HG03575 (cell line): ENCODE measurements around the gene MGMT.

Source experiments
- ATAC-seq: cut with Tn5 transposase; IDR thresholded peaks from one replicate; pipeline ENCODE4 v1.9.1; 2021; ENCODE audit not compliant: unreplicated experiment, insufficient number of reproducible peaks, low FRiP score; ENCODE audit errors: extremely low read depth

The MGMT gene

DNA sequence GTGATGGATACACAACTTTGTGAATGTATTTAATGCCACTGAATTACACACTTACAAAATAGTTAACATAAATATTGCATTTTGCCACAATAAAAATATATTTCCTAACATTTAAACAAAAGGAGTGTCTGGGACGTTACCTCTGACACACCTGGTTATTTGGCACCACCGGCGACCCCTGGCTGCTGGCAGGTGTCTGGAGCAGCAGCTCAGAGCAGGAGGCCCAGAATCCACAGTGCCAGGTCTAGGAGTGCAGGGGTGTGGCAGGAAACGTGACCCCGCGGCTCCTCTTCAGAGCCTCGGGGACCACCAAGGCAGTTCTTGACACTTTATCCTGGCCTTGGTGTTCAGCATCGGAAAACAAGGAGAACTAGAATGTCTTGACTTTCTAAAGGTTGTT is 46.3 kb downstream of the MGMT start:
- ATAC-seq, result no peak

DNA sequence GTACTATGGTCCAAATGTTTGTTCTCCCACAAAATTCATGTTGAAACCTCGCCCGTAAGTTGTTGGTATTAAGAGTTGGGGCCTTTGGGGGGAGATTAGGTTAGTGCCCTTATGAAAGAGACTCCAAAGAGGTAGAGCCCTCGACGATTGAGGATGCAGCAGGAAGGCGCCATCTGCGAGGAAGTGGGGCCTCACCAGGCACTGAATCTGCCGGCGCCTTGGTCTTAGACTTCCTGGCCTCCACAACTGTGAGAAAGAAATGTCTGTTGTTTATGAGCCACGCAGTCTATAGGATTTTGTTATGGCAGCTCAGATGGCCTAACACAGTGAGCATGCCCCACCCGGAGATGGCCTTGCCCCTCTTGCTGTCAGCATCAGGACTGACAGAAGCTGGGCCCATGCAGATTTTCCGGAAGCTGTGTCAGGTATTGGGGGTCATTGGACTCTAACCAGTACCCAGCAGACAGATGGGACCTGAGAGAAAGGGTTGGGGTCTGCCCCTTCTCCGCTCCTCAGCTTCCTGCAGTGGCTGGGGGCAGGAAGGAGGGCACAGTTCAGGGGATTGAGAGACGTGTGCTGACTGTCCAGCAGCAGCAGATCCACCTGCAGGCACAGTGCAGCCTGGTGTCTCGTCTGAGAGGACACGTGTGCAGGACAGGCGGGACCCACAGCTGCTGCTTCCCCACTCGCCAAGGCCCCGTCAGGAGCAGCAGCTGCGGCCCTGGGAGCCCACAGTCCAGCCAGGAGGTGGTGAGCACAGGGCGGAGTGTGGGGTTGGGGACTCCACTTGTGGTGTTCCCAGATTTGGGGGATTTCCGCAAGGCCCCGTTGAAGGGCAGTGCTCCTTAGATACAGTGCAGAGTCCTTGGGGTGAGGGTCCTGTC is 47.8 kb downstream of the MGMT start:
- no peak for ATAC-seq

GRCh38 chr10:129516846-129517679 is 50.0 kb downstream of the MGMT start:
- no peak for ATAC-seq

DNA sequence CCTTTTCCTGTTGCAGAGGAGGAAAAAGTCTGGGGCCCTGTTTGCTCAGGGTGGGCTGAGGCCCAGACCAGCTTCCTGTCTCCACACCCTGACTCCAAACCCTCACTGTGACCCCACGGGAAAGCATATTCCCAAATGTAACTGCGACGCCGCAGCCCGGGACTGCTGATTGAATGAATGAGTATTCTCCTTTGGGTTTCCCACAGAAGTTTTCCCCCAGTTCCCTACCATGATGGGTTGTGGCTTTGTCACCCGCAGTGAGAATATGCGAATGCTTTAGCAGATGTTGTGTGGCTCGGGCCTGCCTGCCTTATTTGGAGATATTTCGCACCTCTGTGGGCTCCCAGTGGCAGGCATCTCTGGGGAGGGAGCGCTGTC is 50.6 kb downstream of the MGMT start:
- ATAC-seq, result no peak

DNA sequence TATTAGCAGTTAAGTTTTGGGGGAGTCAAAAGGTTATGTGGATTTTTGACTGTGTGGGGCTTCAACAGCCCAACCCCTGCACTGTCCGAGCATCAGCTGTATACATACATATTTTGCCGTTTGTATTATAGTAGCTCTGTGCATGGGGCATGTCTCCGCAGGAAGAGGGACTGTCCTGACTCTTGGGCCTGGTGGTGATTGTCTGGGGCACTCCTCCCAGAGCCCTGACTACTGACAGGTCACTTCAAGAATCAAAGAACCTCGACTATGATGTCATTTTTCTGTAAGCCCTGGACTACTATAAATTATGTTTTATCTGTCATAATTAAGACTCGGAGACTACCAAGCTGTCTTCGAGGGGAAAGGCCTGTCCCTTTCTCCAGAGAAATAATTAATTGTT is 51.8 kb downstream of the MGMT start:
- ATAC-seq, result no peak

GRCh38 chr10:129520440-129521080 is 53.5 kb downstream of the MGMT start:
- no peak for ATAC-seq

- ATAC-seq, result no peak
Observed at GRCh38 chr10:129521161-129522025, 54.4 kb downstream of the MGMT start.

DNA sequence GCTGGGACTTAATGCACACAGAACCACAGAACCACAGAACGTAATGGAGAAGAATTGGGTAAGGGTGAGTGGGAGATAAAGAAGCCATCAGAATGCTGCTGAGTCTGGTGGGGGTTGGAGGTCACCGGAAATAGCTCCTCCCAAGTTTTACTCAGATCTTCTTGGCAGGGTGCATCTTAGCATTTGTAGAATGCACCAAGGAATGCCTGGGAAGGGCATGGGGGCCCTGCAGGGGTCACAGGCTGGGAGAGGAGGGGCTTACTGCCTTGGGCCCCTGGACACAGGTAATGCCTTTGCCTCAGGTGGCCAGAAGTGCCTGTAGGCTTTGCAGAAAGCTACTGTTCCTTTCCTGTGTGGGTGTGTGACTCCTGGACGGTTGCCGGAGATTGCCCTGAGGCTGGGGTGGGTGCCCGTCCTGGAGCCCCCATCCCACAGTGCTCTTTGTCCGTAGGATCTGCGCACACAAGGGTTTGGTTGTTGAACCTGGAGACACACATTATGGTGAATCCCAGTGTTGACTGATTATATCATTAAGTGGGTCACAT is 55.1 kb downstream of the MGMT start:
- ATAC-seq, result no peak

DNA sequence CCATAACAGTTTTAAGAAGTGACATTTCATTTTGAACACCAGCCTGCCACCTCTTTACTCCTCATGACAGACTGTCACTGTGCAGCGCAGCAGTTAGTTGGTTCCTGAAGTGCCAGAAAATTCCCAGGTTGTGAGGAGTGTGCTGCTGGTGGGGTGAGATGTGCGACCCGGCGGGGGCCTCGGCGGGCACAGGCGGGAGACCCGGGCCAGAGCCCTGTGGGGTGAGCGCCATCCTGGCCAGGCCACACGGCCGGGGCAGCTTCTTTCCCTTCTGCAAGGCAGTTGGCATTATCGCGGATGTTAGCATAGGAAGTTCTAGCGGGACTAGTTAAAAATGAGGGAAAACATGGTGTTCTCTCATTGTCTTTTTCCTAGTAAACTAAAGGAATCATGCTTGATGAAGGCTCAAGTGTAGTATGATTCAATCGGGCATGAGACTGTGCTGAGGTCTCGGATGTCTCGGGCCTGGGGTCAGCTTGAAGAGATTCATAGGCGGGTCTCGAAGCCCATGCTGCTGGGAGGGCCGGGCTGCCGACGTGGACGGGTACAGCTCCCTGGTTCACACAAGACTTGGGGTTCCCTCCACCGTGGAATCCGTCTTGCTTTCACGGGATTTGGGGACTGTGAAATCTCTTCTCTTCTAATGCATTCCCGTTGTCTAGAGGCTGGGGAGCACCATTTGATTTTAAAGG is 56.1 kb downstream of the MGMT start:
- ATAC-seq, result no peak

- ATAC-seq, result no peak
Observed at GRCh38 chr10:129523723-129524316, 56.8 kb downstream of the MGMT start.

GRCh38 chr10:129524936-129525335 is 57.9 kb downstream of the MGMT start:
- ATAC-seq, result no peak

- no peak for ATAC-seq
Observed at GRCh38 chr10:129525401-129525801, 58.4 kb downstream of the MGMT start.

GRCh38 chr10:129526943-129527342 is 59.9 kb downstream of the MGMT start:
- no peak for ATAC-seq

DNA sequence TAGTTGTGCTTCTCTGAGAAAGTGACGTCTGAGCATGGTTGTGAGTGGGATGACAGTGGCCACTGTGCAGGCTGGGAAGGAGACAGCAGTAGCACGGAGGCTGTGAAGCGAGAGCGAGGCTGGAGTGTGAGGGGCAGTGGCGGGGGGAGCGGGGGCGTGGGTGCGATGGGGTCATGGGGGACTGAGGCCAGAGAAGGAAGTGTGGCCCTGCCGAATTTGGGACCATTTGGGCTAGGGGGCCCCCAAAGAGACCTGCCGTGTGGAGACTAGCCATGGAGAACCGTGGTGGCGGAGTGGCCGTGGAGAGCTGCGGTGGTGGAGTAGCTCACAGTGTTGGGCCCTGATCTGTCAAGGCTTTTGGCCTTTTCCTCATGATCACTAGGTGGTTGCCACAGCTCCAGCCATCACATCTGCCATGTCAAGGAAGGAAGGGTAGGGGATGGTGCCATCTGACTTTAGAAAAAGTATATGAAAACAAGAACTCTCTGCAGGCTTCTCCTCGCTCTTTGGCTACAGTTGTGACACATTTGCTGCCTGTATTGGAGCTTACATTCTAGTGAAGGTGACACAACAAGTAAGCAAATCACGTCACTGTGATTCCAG is 61.4 kb downstream of the MGMT start:
- no peak for ATAC-seq

GRCh38 chr10:129530581-129530980 is 63.5 kb downstream of the MGMT start:
- no peak for ATAC-seq

- no peak for ATAC-seq
Observed at GRCh38 chr10:129531195-129531968, 64.3 kb downstream of the MGMT start.
